D721Med (cell line): ENCODE measurements around the gene HOXD12.
A peak's percentile ranks its signal among the peaks of the same experiment; 100 is the strongest.

ENCODE experiments used
- DNase-seq: peaks from one replicate; pipeline ENCODE4 v3.0.0; 2011; ENCODE audit warnings: low spot score; ENCODE audit not compliant: insufficient read length
- FAIRE-seq: peaks from 2 replicates; lab custom pipeline; 2011; peaks lifted over from hg19 to GRCh38; lab: Jason Lieb, UNC
- TF ChIP-seq, protein P1 (sequence below): IDR thresholded peaks from 2 replicates; pipeline ENCODE4 v1.5.1; 2012; ENCODE audit warnings: mild to moderate bottlenecking, control low read depth; ENCODE audit not compliant: insufficient read depth; ENCODE audit errors: missing control alignments

The HOXD12 gene

GRCh38 chr2:176076796-176077195, 22.8 kb upstream of the HOXD12 start:
- TF ChIP-seq, protein P1, sequence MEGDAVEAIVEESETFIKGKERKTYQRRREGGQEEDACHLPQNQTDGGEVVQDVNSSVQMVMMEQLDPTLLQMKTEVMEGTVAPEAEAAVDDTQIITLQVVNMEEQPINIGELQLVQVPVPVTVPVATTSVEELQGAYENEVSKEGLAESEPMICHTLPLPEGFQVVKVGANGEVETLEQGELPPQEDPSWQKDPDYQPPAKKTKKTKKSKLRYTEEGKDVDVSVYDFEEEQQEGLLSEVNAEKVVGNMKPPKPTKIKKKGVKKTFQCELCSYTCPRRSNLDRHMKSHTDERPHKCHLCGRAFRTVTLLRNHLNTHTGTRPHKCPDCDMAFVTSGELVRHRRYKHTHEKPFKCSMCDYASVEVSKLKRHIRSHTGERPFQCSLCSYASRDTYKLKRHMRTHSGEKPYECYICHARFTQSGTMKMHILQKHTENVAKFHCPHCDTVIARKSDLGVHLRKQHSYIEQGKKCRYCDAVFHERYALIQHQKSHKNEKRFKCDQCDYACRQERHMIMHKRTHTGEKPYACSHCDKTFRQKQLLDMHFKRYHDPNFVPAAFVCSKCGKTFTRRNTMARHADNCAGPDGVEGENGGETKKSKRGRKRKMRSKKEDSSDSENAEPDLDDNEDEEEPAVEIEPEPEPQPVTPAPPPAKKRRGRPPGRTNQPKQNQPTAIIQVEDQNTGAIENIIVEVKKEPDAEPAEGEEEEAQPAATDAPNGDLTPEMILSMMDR, result no peak
- DNase-seq, result no peak
- FAIRE-seq, result no peak

DNA sequence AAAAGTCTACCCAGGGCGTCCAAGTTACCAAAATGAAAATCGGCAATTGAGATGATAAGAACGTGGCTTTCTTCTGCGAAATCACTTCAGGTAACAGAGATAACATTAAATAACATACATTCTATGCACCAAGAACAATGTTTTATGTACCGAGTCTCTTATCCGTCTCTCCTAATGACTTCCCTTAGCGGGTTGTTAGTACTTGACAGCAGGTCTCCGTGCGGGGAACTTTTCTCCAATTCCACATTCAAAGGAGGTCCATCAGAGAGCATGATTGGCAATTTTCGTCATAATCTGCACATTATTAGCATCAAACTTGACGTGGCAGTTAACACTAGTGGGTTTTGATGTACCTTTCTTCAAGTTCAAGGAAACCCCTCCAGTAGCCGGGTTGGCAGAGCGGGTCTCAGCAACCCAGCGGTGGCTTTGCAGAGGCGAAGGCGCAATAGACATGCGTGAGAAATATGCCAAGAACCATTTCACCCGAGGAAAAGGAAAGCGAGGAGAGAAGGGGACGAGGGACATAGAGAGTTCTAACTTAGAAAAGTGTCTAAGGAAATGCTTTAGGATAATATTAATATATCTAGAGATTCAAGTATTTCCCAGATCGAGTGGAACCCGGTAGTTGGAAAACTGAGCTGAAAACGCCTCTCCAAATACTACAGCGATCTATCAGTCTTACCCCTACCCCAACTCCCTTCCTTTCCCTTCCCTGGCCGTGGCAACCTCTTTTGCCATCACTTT, 20.9 kb upstream of the HOXD12 start:
- TF ChIP-seq, protein P1, result no peak

GRCh38 chr2:176079285-176079830, 20.2 kb upstream of the HOXD12 start:
- FAIRE-seq (no peak), DNase-seq (no peak)
- TF ChIP-seq, protein P1, result no peak

More for the DNA sequence above, 20.9 kb upstream of the HOXD12 start:
- FAIRE-seq (no peak), DNase-seq (no peak)

- no peak for FAIRE-seq
- DNase-seq, result no peak
- TF ChIP-seq, protein P1, result peak; percentile 67
These were observed 19.6 kb upstream of the HOXD12 start for GRCh38 chr2:176079831-176080539.

DNA sequence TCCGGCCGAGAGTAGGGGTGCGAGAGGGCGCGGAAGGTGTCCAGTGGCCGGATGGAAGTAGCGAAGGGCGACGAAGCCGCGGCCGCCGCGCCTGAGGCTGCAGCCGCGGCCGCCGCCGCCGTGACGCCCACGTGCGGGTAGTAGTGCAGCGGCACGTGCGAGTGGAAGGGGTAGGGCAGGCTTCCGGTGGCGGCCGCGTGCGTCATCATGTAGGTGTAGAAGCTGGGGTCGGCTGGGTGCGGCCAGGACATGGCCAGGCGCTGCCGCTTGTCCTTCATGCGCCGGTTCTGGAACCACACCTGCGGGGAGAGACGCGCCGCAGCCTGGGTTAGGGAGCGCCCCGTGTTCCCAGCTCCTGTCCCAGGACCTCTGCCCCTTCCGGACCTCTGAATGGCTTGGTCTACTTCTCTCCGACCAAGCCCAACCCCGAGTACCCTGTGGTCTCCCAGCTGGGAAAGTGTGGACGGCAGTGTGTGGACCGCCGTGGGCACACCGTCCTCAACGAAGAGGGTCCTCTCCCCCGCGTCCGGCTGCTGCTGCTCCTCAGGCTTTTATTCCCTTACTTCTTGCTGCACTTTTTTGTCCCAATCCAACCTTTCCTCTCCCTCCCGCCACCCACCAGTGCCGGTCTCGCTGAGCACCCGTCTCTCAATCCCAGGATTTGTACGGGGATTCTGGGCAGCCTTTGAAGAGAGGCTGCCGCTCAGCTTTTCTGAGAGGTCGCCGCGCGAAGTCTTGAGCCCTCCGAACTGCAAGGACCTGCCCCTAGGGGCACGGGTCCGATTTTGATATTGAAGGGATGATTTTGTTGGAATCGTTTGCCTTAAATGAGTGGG, 18.8 kb upstream of the HOXD12 start:
- no peak for DNase-seq
- no peak for FAIRE-seq
- TF ChIP-seq, protein P1, result no peak

DNA sequence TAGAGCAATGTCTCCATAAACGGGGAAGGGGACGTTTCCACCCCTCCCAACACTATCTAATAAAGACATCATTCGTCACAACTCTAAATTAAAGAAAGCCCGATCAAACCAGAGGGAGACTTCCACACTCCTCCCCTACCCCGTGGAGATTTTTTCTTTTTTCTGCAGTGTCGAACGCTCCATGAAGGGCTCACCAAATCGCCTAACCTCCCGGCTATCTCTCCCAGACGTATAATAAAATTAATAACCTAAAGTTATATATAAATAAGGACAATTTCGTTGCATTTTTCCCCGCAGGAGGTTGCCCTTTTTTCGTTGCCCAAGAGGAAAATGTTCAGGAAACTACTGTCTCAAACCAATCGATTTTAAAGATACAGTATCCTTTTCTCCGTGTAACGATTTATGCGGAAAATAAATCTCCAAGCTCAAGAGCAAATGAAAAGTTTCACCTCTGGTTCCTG, 18.2 kb upstream of the HOXD12 start:
- FAIRE-seq (no peak), DNase-seq (no peak)
- TF ChIP-seq, protein P1, result no peak
